ENCODE results near the gene LAMC3.

The LAMC3 gene

GRCh38 chr9:131048820-131049219 is 39.8 kb downstream of the LAMC3 start:
- no peak for DNase-seq

DNA sequence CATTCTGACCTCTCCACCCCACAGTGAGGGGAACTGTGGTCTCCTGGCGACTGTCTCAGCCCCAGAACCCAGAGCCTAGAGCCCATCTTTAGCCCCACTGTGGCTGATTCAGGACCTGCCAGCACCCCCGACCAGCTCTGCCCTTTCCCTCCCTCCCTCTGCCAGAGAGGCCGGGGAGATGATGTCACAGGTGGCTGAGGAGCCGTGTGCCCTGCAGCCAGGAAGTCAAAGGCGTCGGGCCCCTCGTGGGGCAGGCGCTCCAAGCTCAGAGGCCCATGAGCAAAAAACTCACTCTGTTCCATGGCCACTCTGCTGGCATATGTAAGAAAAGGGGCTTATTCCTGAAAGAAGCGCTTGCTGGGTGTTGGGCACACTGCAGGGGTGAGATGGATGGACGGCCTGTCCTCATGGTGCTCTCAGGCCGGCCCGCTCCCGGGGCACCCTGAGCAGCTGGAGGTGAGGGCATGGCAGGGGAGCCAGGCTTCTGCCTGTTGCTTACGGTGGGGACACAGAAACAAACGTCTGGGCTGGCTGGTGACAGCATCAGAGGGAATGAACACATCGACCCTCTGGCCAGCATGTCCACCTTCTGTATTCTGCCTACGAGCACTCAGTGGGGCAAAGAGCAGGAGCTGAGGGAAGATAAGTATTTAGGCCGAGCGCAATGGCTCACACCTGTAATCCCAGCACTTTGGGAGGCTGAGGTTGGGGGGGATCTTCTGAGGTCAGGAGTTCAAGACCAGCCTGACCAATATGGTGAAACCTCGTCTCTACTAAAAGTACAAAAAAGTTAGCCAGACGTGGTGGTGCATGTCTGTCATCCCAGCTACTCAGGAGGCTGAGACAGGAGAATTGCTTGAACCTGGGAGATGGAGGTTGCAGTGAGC is 41.1 kb downstream of the LAMC3 start:
- DNase-seq: no peak

- no peak for DNase-seq
These were observed 41.9 kb downstream of the LAMC3 start for GRCh38 chr9:131050831-131051230.

GRCh38 chr9:131051592-131052517 is 42.9 kb downstream of the LAMC3 start:
- no peak for DNase-seq

GRCh38 chr9:131053896-131054295 is 44.9 kb downstream of the LAMC3 start:
- no peak for DNase-seq

- no peak for DNase-seq
These were observed 48.0 kb downstream of the LAMC3 start for GRCh38 chr9:131056781-131057506.

- no peak for DNase-seq
These were observed 52.1 kb downstream of the LAMC3 start for GRCh38 chr9:131060900-131061630.

- DNase-seq: no peak
These were observed 54.0 kb downstream of the LAMC3 start for GRCh38 chr9:131062969-131063368.

GRCh38 chr9:131065599-131065998 is 56.6 kb downstream of the LAMC3 start:
- DNase-seq: no peak

GRCh38 chr9:131067625-131068024 is 58.7 kb downstream of the LAMC3 start:
- DNase-seq: no peak

DNA sequence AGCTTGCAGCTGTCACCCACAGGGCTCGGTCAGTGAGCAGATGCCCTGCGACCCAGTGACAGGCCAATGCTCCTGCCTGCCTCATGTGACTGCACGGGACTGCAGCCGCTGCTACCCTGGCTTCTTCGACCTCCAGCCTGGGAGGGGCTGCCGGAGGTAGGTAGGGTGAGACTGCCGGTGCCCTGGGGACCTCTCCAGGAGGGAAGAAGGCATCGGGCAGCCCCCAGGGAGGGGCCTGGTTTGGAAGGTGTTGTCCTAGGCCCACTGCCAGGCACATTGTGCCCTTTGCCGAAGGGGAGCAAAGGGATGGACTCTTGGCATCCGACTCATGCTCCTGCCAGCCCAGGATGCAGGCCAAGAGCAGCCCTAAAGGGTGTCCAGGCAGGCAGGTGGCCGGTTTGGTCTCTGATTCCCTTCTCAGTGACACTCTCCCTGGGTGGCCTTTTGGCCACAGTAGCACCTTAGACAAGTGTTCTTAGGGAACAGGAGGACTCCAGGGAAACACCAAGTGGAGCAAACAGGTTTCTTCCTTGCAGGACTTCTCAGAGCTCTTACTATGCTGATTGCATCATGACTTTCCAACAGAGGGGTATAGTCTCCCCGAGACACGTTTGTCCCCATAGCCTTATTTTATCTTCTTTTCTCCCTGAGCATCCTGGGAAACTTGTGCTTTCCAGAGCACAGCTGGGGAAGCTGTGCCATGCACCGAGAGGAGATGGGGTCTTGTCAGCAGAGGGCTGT is 59.3 kb downstream of the LAMC3 start:
- DNase-seq: no peak

- no peak for DNase-seq
These were observed 60.7 kb downstream of the LAMC3 start for GRCh38 chr9:131069699-131070098.

- DNase-seq: no peak
These were observed 63.3 kb downstream of the LAMC3 start for GRCh38 chr9:131072107-131072870.

DNA sequence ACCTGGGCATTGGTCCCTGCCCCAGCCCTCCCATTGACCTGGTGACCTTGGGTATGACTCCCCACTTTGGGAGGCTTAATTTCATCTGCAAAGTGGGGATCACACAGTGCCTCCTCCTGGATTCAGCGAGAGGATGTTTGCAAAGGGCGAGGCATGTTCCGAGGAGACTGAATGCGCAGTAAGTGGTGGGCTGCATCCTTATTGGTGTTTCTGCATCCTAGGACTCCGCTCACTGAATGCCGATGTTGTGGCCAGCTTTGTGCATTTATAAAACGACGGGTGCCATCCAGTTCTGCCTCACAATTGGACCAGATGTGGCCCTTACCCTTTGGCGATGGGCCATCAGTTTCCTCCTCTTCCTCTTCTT is 63.9 kb downstream of the LAMC3 start:
- DNase-seq: no peak

DNA sequence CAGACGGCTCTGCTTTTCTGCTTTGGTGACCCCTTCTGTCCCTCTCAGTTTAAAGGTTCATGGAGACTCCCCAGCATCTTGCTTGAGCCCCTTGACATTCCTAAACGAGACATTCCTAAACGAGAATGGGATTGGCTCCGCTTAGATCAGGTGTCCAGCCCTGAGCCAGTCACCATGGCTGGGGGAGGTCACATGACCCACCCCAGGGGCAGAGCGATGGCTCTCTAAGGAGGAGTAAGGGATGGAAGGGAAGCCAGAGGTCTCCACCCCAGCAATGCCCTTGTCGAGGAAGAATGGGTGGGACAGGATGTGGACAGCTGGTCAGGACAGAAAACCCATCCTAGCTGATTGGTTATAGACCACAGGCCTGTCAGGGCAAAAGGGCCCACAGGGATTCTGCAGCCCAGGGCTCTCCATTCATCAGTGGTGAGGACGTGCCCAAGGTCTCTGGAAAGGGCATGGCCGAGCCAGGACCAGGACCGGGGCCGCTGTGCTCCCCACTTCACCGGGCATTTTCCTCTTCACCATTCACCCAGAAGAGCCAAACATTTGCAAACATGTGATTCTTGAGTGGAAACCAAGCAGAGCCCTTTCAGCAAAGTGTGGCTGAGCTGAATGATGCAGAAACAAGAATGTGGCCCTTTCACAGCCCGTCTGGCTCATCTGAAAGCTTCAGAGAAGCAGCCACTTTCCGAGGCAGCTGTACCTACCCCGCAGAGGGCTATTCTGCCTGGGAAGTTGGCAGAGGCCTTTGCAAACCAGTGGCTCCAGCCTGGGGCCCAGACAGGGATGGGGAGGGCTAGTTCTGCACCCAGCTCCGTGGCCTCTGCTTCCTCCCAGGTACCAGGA is 67.6 kb downstream of the LAMC3 start:
- DNase-seq: no peak

- no peak for DNase-seq
These were observed 69.7 kb downstream of the LAMC3 start for GRCh38 chr9:131078427-131079366.

- no peak for DNase-seq
These were observed 71.6 kb downstream of the LAMC3 start for GRCh38 chr9:131080589-131080988.

- no peak for DNase-seq
These were observed 72.9 kb downstream of the LAMC3 start for GRCh38 chr9:131081868-131082267.
